K562 (cell line): ENCODE results near the gene CCR8. TPM values are rescaled to one million over a fixed set of nuclear protein-coding genes. Genes with fewer than 3 reads are reported as not detected.

Experiments used
- BACH1 ChIP-seq: fragments of 200-800 bp; sonication (Bioruptor generic); IDR thresholded peaks from 2 replicates; pipeline ENCODE4 v1.6.1; 2016; ENCODE audit warnings: missing genetic modification characterization, missing compliant biosample characterization
- ILK ChIP-seq: fragments of 450-650 bp; IDR thresholded peaks from 2 replicates; pipeline ENCODE4 v1.6.1; 2016; ENCODE audit warnings: missing genetic modification characterization, low read depth, mild to moderate bottlenecking, missing compliant biosample characterization, moderate library complexity, borderline replicate concordance
- KLF1 ChIP-seq: fragments of 450-650 bp; IDR thresholded peaks from 2 replicates; pipeline ENCODE4 v1.6.1; 2016; ENCODE audit warnings: missing genetic modification characterization, missing compliant biosample characterization
- NFXL1 ChIP-seq: fragments of 450-650 bp; formaldehyde crosslinking; IDR thresholded peaks from 2 replicates; pipeline ENCODE4 v1.4.0; 2021; ENCODE audit warnings: mild to moderate bottlenecking
- PYGO2 ChIP-seq: fragments of 450-650 bp; IDR thresholded peaks from 2 replicates; pipeline ENCODE4 v1.6.1; 2016; ENCODE audit warnings: mild to moderate bottlenecking, missing genetic modification characterization, moderate library complexity, missing compliant biosample characterization
- ZFPM2 ChIP-seq: fragments of 250-450 bp; sonication (Bioruptor Pico); IDR thresholded peaks from 2 replicates; pipeline ENCODE4 v1.5.1; 2022; ENCODE audit warnings: mild to moderate bottlenecking
- ZKSCAN8 ChIP-seq: fragments of 200-800 bp; sonication (Bioruptor generic); IDR thresholded peaks from 2 replicates; pipeline ENCODE4 v1.6.1; 2016; ENCODE audit warnings: missing genetic modification characterization, missing compliant biosample characterization
- ZNF134 ChIP-seq: fragments of 250-450 bp; sonication (Bioruptor Pico); conservative IDR thresholded peaks from 2 replicates; pipeline ENCODE4 v1.4.0; 2020
- ZNF212 ChIP-seq: fragments of 450-650 bp; formaldehyde crosslinking; IDR thresholded peaks from 2 replicates; pipeline ENCODE4 v1.4.0; 2020; ENCODE audit warnings: mild to moderate bottlenecking
- ZNF239 ChIP-seq: fragments of 250-450 bp; sonication (Bioruptor Pico); IDR thresholded peaks from 2 replicates; pipeline ENCODE4 v1.4.0; 2020; ENCODE audit warnings: mild to moderate bottlenecking
- ZNF280B ChIP-seq: fragments of 250-450 bp; sonication (Bioruptor Pico); IDR thresholded peaks from 2 replicates; pipeline ENCODE4 v1.5.1; 2021; ENCODE audit warnings: mild to moderate bottlenecking
- ZNF561 ChIP-seq: fragments of 450-650 bp; formaldehyde crosslinking; conservative IDR thresholded peaks from 2 replicates; pipeline ENCODE4 v1.4.0; 2020; ENCODE audit warnings: mild to moderate bottlenecking, moderate library complexity
- ZNF583 ChIP-seq: fragments of 250-450 bp; sonication (Bioruptor Pico); IDR thresholded peaks from 2 replicates; pipeline ENCODE4 v1.4.0; 2020
- ZNF668 ChIP-seq: fragments of 250-450 bp; sonication (Bioruptor Pico); IDR thresholded peaks from 2 replicates; pipeline ENCODE4 v1.8.0; 2022; ENCODE audit warnings: mild to moderate bottlenecking, inconsistent platforms
- ZNF766 ChIP-seq: fragments of 200-800 bp; sonication (Bioruptor generic); conservative IDR thresholded peaks from 2 replicates; pipeline ENCODE4 v1.6.1; 2016; ENCODE audit warnings: missing genetic modification characterization, missing compliant biosample characterization
- ZSCAN32 ChIP-seq: fragments of 450-650 bp; formaldehyde crosslinking; IDR thresholded peaks from 2 replicates; pipeline ENCODE4 v1.4.0; 2020; ENCODE audit warnings: mild to moderate bottlenecking, moderate library complexity
- polyA plus RNA-seq, 8 experiments: library from polyadenylated mRNA; depleted of rRNA in 4 of 8; stranded (reverse) in 5 of 8; unstranded in 3 of 8; fragments of >200 nt; fragmentation: Nextera tagmentation in 2 of 8; fragmentation: Illumina TruSeq in 1 of 8; extraction: Ambion mirVana in 2 of 8; extraction: Trizol in 1 of 8; gene quantifications; 2 replicates each; pipeline versions ENCODE4 v1.2.1 to v1.2.3, GENCODE V29; 2011 to 2014; ENCODE audit warnings: inconsistent platforms in 1 of 8, missing spikeins in 1 of 8
- total RNA-seq, 7 experiments: library from RNA; depleted of rRNA in 6 of 7; stranded (reverse); fragments of >200 nt in 6 of 7; fragmentation: Illumina TruSeq in 2 of 7; extraction: Trizol in 2 of 7; gene quantifications; 2 replicates each; pipeline versions ENCODE4 v1.2.1 to v1.2.3, GENCODE V29; 2011 to 2021; ENCODE audit warnings: low replicate concordance in 1 of 7
- TF ChIP-seq, protein P1 (sequence below): fragments of 450-650 bp; IDR thresholded peaks from 2 replicates; pipeline ENCODE4 v1.6.1; 2016; ENCODE audit warnings: missing biosample characterization, missing genetic modification characterization
- TF ChIP-seq, protein P2 (sequence below): fragments of 250-450 bp; sonication (Bioruptor Pico); IDR thresholded peaks from 2 replicates; pipeline ENCODE4 v1.4.0; 2020
- TF ChIP-seq, protein P3 (sequence below): fragments of 450-650 bp; formaldehyde crosslinking; IDR thresholded peaks from 2 replicates; pipeline ENCODE4 v1.4.0; 2022; ENCODE audit warnings: missing genetic modification characterization

Gene CCR8
- total and polyA plus RNA-seq, 9 of the 15 experiments (the other 6 are each of a cell fraction or from before 2014, with no cell fraction given) = not detected

GRCh38 chr3:39322209-39322715, 7.2 kb upstream of the CCR8 start (continued):
- TF ChIP-seq, protein P1, sequence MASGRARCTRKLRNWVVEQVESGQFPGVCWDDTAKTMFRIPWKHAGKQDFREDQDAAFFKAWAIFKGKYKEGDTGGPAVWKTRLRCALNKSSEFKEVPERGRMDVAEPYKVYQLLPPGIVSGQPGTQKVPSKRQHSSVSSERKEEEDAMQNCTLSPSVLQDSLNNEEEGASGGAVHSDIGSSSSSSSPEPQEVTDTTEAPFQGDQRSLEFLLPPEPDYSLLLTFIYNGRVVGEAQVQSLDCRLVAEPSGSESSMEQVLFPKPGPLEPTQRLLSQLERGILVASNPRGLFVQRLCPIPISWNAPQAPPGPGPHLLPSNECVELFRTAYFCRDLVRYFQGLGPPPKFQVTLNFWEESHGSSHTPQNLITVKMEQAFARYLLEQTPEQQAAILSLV (tag) = peak; percentile 94
- TF ChIP-seq ZNF239 (CRISPR knock-in tag) (peak; percentile 45; the same call in 1 of the 2 replicates), ZSCAN32 (CRISPR knock-in tag) (peak; percentile 48; the same call in 1 of the 2 replicates), ZNF561 (peak; percentile 80; the same call in 1 of the 2 replicates), ZNF583 (CRISPR knock-in tag) (0 out of 2 replicates have a peak, but pooled peaks have one; percentile 92), ZNF280B (CRISPR knock-in tag) (0 out of 2 replicates have a peak, but pooled peaks have one; percentile 18), ZNF134 (0 out of 2 replicates have a peak, but pooled peaks have one; percentile 18), ZKSCAN8 (CRISPR knock-in tag) (peak; percentile 79), ZNF766 (CRISPR knock-in tag) (peak; percentile 85; the same call in 1 of the 2 replicates), ILK (peak; percentile 87), PYGO2 (tag) (peak; percentile 96), ZFPM2 (0 out of 2 replicates have a peak, but pooled peaks have one; percentile 34), KLF1 (tag) (0 out of 2 replicates have a peak, but pooled peaks have one; percentile 27), ZNF668 (peak; percentile 79; the same call in 1 of the 2 replicates), NFXL1 (CRISPR knock-in tag) (peak; percentile 84), BACH1 (tag) (peak; percentile 85; the same call in 1 of the 2 replicates), ZNF212 (peak; percentile 39; the same call in 1 of the 2 replicates)
- TF ChIP-seq, protein P2, sequence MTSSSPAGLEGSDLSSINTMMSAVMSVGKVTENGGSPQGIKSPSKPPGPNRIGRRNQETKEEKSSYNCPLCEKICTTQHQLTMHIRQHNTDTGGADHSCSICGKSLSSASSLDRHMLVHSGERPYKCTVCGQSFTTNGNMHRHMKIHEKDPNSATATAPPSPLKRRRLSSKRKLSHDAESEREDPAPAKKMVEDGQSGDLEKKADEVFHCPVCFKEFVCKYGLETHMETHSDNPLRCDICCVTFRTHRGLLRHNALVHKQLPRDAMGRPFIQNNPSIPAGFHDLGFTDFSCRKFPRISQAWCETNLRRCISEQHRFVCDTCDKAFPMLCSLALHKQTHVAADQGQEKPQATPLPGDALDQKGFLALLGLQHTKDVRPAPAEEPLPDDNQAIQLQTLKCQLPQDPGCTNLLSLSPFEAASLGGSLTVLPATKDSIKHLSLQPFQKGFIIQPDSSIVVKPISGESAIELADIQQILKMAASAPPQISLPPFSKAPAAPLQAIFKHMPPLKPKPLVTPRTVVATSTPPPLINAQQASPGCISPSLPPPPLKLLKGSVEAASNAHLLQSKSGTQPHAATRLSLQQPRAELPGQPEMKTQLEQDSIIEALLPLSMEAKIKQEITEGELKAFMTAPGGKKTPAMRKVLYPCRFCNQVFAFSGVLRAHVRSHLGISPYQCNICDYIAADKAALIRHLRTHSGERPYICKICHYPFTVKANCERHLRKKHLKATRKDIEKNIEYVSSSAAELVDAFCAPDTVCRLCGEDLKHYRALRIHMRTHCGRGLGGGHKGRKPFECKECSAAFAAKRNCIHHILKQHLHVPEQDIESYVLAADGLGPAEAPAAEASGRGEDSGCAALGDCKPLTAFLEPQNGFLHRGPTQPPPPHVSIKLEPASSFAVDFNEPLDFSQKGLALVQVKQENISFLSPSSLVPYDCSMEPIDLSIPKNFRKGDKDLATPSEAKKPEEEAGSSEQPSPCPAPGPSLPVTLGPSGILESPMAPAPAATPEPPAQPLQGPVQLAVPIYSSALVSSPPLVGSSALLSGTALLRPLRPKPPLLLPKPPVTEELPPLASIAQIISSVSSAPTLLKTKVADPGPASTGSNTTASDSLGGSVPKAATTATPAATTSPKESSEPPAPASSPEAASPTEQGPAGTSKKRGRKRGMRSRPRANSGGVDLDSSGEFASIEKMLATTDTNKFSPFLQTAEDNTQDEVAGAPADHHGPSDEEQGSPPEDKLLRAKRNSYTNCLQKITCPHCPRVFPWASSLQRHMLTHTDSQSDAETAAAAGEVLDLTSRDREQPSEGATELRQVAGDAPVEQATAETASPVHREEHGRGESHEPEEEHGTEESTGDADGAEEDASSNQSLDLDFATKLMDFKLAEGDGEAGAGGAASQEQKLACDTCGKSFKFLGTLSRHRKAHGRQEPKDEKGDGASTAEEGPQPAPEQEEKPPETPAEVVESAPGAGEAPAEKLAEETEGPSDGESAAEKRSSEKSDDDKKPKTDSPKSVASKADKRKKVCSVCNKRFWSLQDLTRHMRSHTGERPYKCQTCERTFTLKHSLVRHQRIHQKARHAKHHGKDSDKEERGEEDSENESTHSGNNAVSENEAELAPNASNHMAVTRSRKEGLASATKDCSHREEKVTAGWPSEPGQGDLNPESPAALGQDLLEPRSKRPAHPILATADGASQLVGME (CRISPR knock-in tag) = 0 out of 2 replicates have a peak, but pooled peaks have one; percentile 21
- TF ChIP-seq, protein P3, sequence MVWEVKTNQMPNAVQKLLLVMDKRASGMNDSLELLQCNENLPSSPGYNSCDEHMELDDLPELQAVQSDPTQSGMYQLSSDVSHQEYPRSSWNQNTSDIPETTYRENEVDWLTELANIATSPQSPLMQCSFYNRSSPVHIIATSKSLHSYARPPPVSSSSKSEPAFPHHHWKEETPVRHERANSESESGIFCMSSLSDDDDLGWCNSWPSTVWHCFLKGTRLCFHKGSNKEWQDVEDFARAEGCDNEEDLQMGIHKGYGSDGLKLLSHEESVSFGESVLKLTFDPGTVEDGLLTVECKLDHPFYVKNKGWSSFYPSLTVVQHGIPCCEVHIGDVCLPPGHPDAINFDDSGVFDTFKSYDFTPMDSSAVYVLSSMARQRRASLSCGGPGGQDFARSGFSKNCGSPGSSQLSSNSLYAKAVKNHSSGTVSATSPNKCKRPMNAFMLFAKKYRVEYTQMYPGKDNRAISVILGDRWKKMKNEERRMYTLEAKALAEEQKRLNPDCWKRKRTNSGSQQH (CRISPR knock-in tag) = 0 out of 2 replicates have a peak, but pooled peaks have one; percentile 4
